GM13977 (cell line): ENCODE data around the gene SCLT1.

Experiments
- DNase-seq: peaks from one replicate; pipeline ENCODE4 v3.0.0; 2012; ENCODE audit warnings: low spot score
- in situ Hi-C: fragments of 300-500 bp; cut with MboI; formaldehyde crosslinking; loops from one replicate; pipeline ENCODE4 v1.12.0; 2022; ENCODE audit warnings: low sequenced_read_pairs, low pct_unique_long_range_greater_than_20kb, mixed read lengths, inconsistent platforms; ENCODE audit not compliant: unreplicated experiment
- TF ChIP-seq, protein P1 (sequence below): IDR thresholded peaks from 2 replicates; pipeline ENCODE4 v1.5.1; 2012; ENCODE audit warnings: mild to moderate bottlenecking, control low read depth; ENCODE audit not compliant: insufficient read depth; ENCODE audit errors: extremely low read depth, missing control alignments

The SCLT1 gene

DNA sequence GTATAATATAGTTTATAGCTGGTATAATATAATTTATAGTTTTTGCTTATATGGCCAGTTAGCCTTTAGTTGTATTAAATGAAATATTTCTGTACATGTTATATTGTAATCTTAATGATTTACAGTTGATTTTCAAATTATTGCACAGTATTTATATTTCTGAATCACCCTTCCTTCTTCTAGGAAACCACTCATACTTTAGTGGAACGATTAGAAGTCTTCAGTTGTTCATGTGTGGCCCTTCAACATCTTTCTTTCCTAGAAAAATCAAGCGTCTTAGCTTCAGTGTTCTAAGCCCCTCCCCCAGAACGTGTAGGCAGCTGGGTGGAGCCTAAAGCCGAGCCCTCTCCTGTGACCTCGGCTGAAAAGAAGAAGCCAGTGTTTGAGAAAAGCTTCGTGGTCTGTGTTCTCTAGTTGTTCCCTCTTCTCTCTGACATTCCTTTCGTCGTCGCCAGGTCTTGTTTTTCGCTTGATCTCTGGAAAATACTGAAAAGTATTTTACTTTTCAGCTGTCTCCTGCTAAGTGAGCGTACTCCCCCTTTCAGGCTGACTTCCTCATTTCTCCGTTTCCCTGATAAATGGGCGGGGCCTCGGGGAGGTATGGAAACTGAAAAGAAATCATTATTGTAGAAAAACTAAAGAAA is 2.6 kb upstream of the SCLT1 start, which contains the start of gene C4orf33:
Gene C4orf33 (plus strand): TSS at position 342 of the 644 bp plus-strand sequence. CDS start 6,459 bp downstream, outside the sequence.
- in situ Hi-C loops: no loop called here
- peak; percentile 70 for DNase-seq

DNA sequence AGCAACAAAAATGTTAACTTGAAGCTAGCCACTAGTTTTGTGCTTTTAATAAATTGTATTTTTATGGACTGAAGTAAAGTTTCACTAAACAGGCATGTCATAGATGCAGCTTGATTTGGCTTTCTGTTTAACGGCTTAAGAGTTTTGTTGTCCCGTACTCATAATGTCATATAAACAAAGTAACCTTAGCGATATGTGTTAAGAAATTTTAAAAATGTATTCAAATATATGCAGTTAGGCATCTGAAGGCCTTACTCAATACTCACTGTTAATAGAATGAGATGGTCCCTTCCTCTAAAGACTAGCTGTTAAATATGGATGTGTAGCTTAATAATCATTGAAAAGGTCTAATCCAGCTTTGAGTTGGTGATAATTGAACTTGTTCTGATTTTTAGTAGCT is 1.0 kb upstream of the SCLT1 start:
- TF ChIP-seq, protein P1, sequence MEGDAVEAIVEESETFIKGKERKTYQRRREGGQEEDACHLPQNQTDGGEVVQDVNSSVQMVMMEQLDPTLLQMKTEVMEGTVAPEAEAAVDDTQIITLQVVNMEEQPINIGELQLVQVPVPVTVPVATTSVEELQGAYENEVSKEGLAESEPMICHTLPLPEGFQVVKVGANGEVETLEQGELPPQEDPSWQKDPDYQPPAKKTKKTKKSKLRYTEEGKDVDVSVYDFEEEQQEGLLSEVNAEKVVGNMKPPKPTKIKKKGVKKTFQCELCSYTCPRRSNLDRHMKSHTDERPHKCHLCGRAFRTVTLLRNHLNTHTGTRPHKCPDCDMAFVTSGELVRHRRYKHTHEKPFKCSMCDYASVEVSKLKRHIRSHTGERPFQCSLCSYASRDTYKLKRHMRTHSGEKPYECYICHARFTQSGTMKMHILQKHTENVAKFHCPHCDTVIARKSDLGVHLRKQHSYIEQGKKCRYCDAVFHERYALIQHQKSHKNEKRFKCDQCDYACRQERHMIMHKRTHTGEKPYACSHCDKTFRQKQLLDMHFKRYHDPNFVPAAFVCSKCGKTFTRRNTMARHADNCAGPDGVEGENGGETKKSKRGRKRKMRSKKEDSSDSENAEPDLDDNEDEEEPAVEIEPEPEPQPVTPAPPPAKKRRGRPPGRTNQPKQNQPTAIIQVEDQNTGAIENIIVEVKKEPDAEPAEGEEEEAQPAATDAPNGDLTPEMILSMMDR: no peak
- no peak for DNase-seq
- in situ Hi-C loops: no loop called here

More for the DNA sequence above, 2.6 kb upstream of the SCLT1 start, which contains the start of gene C4orf33:
- TF ChIP-seq, protein P1: no peak

DNA sequence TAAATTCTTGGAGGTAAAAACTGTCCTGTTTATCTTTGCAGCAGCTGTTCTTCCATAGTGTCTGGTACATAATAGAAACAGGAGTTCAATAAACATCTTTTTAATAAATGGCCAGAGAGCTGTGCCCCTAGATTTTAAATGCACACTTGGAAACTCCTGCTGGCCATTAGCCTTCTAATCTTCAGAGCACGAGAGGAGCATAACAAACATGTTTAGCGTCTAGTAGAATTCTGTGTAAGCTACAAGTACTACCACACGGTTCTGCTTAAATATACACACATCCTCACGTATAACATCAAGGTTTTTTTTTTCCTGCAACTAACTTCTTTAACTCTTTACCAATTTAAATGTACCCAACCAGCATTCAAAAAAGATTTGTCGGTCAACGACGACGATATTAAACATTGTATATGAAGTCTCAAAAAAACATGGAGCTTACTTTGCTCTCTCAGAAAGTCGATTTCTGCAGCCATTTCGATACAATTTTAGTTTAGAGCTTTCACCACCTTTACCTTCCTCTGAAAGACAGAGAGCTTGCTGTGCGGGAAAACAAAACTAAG is 628 bp downstream of the SCLT1 start:
- no peak for DNase-seq
- in situ Hi-C loops: no loop called here
- TF ChIP-seq, protein P1: no peak

DNA sequence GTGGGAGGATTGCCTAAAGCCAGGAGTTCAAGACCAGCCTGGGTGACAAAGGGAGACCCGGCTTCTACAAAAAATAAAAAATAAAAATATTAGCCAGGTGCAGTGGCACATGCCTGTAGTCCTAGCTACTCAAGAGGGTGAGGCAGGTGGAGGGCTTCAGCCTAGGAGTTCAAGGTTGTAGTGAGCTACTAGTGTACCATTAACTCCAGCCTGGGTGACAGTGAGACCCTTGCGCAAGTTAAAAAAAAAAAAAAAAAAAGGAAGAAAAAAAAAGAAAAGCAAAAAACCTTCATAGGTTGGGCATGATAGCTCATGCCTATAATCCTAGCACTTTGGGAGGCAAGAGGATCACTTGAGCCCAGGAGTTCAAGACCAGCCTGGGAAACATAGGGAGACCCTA is 5.8 kb downstream of the SCLT1 start:
- DNase-seq: no peak
- TF ChIP-seq, protein P1: no peak
- in situ Hi-C loops: no loop called here

DNA sequence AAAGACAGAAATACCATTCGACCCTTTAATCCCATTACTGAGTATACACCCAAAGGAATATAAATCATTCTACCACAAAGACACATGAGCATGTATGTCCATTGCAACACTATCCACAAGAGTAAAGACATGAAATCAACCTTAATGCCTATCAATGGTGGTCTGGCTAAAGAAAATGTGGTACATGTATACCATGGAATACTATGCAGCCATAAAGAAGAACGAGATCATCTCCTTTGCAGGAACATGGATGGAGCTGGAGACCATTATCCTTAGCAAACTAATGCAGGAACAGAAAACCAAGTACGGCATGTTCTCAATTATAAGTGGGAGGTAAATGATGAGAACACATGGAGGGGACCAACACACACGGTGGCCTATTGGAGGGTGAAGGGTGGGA is 7.9 kb downstream of the SCLT1 start:
- TF ChIP-seq, protein P1: no peak
- in situ Hi-C loops: no loop called here
- no peak for DNase-seq

DNA sequence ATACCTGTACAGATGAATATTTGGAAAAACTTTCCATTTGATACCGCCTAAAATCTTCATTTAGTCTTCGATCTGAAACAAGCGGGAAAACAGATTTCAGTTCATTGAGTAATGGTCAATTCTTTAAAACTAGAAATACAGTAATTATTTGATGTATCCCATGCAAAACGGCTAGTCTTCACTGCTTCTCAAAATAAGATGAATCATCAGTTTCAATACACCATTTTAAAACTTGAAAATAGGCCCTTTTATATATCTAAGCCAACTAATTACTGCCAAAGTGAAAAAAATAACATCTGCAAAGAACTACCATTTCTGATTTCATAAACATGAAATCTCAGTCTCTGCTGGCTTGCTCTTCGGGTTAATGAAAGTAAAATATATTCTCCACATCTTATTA is 11.0 kb downstream of the SCLT1 start:
- in situ Hi-C loops: no loop called here
- no peak for DNase-seq
- TF ChIP-seq, protein P1: no peak
